ENCODE results near the gene TGM4.
"Not testable (repeated sequence)": the region's sequence is repeated elsewhere in the genome, so short reads cannot be mapped to it uniquely, and the experiment has no call there.

The TGM4 gene

GRCh38 chr3:44833394-44833793 lies 41.0 kb upstream of the TGM4 start:
- TF ChIP-seq CTCF (IDR thresholded peaks at IDR 0.05; ENCODE audit: low read depth, low read length), result no peak
- Histone ChIP-seq H3K9me3 (ENCODE audit: severe bottlenecking) (no peaks in the 10 kb centered on the region), H3K27ac (no peak overlapping the region), H3K27me3 (ENCODE audit: insufficient read depth, low read depth, severe bottlenecking) (no peaks in the 10 kb centered on the region), H3K36me3 (peaks cover 59% of the 10 kb centered on the region), H3K4me3 (ENCODE audit: low read depth, low read length) (no peak overlapping the region)
- DNase-seq, result no peak

- no peak overlapping the region for H3K4me3 ChIP-seq (ENCODE audit: low read depth, low read length)
- no peak for DNase-seq
- TF ChIP-seq CTCF (IDR thresholded peaks at IDR 0.05; ENCODE audit: low read depth, low read length), result no peak
- no peak overlapping the region for H3K27ac ChIP-seq
- H3K27me3 ChIP-seq (ENCODE audit: insufficient read depth, low read depth, severe bottlenecking), result no peaks in the 10 kb centered on the region
- H3K36me3 ChIP-seq, result peaks cover 55% of the 10 kb centered on the region
- no peaks in the 10 kb centered on the region for H3K9me3 ChIP-seq (ENCODE audit: severe bottlenecking)
Observed at GRCh38 chr3:44835684-44836083, 38.7 kb upstream of the TGM4 start.

- H3K27me3 ChIP-seq (ENCODE audit: insufficient read depth, low read depth, severe bottlenecking), result no peaks in the 10 kb centered on the region
- H3K27ac ChIP-seq, result no peak overlapping the region
- H3K36me3 ChIP-seq, result peaks cover 75% of the 10 kb centered on the region
- no peak overlapping the region for H3K4me3 ChIP-seq (ENCODE audit: low read depth, low read length)
- H3K9me3 ChIP-seq (ENCODE audit: severe bottlenecking), result no peaks in the 10 kb centered on the region
- DNase-seq, result no peak
- TF ChIP-seq CTCF (IDR thresholded peaks at IDR 0.05; ENCODE audit: low read depth, low read length), result no peak
Observed at GRCh38 chr3:44842376-44842775, 32.0 kb upstream of the TGM4 start.

GRCh38 chr3:44845528-44846520 lies 28.6 kb upstream of the TGM4 start:
- Histone ChIP-seq H3K4me3 (ENCODE audit: low read depth, low read length) (no peak overlapping the region), H3K27me3 (ENCODE audit: insufficient read depth, low read depth, severe bottlenecking) (no peaks in the 10 kb centered on the region), H3K27ac (no peak overlapping the region), H3K9me3 (ENCODE audit: severe bottlenecking) (no peaks in the 10 kb centered on the region), H3K36me3 (peaks cover 59% of the 10 kb centered on the region)
- no peak for DNase-seq
- no peak for TF ChIP-seq CTCF (IDR thresholded peaks at IDR 0.05; ENCODE audit: low read depth, low read length)

GRCh38 chr3:44848634-44849033 lies 25.8 kb upstream of the TGM4 start:
- H3K4me3 ChIP-seq (ENCODE audit: low read depth, low read length), result no peak overlapping the region
- no peaks in the 10 kb centered on the region for H3K9me3 ChIP-seq (ENCODE audit: severe bottlenecking)
- H3K27ac ChIP-seq, result no peak overlapping the region
- no peak for TF ChIP-seq CTCF (IDR thresholded peaks at IDR 0.05; ENCODE audit: low read depth, low read length)
- peaks cover 55% of the 10 kb centered on the region for H3K36me3 ChIP-seq
- no peaks in the 10 kb centered on the region for H3K27me3 ChIP-seq (ENCODE audit: insufficient read depth, low read depth, severe bottlenecking)
- no peak for DNase-seq

GRCh38 chr3:44856663-44857062 lies 17.7 kb upstream of the TGM4 start:
- not testable (repeated sequence) for H3K9me3 ChIP-seq (ENCODE audit: severe bottlenecking); H3K27me3 ChIP-seq (ENCODE audit: insufficient read depth, low read depth, severe bottlenecking); DNase-seq; H3K4me3 ChIP-seq (ENCODE audit: low read depth, low read length); H3K27ac ChIP-seq
- peaks cover 29% of the 10 kb centered on the region for H3K36me3 ChIP-seq

Measured in WERI-Rb-1 (cell line).